H1 (cell line): ENCODE data around the gene TRIP13. TPM values are rescaled to one million over a fixed set of nuclear protein-coding genes. Genes with fewer than 3 reads are reported as not detected.
A peak's percentile ranks its signal among the peaks of the same experiment; 100 is the strongest.

ENCODE experiments used
- CTCF ChIA-PET: fragments of 300-600 bp; sonication (Branson Sonifier 250); formaldehyde crosslinking; loops from one replicate; lab custom pipeline; 2021; ENCODE audit not compliant: partially characterized antibody; lab: Charles Lee
- POLR2A ChIA-PET: fragments of 300-600 bp; sonication (Branson Sonifier 250); formaldehyde crosslinking; loops from one replicate; lab custom pipeline; 2021; ENCODE audit warnings: inconsistent platforms; ENCODE audit not compliant: partially characterized antibody; lab: Charles Lee
- DNase-seq, 2 experiments: peaks; one replicate each; pipeline versions ENCODE4 v3.0.0 to v3.0.0-alpha.2; 2010 to 2022; ENCODE audit warnings: low spot score in 2 of 2, low read depth in 1 of 2, mixed read lengths in 1 of 2
- FAIRE-seq: peaks from 2 replicates; lab custom pipeline; 2011; peaks lifted over from hg19 to GRCh38; lab: Jason Lieb, UNC
- H2AFZ ChIP-seq: 2 replicates; pipeline ENCODE4 v1.8.1; 2012; ENCODE audit warnings: low read length, inconsistent platforms
- H2AK5ac ChIP-seq: 2 replicates; pipeline ENCODE4 v1.6.1; 2013; ENCODE audit warnings: low read depth, low read length
- H2BK120ac ChIP-seq: replicated peaks from 2 replicates; pipeline ENCODE3; 2013; ENCODE audit warnings: low read depth, low read length, inconsistent platforms
- H2BK12ac ChIP-seq: 2 replicates; pipeline ENCODE4 v1.6.1; 2013; ENCODE audit warnings: low read depth, low read length
- H2BK15ac ChIP-seq: 2 replicates; pipeline ENCODE4 v1.6.1; 2013; ENCODE audit warnings: low read length
- H2BK20ac ChIP-seq: 2 replicates; pipeline ENCODE4 v1.6.1; 2013; ENCODE audit warnings: low read length
- H2BK5ac ChIP-seq: 2 replicates; pipeline ENCODE4 v1.6.1; 2013; ENCODE audit warnings: low read depth, low read length
- H3K14ac ChIP-seq: 2 replicates; pipeline ENCODE4 v1.6.1; 2013; ENCODE audit warnings: inconsistent platforms; ENCODE audit not compliant: insufficient read length
- H3K18ac ChIP-seq: 2 replicates; pipeline ENCODE4 v1.6.1; 2013; ENCODE audit warnings: low read length; ENCODE audit errors: extremely low read depth
- H3K23ac ChIP-seq: 2 replicates; pipeline ENCODE4 v1.6.1; 2013; ENCODE audit warnings: inconsistent platforms; ENCODE audit not compliant: insufficient read length
- H3K23me2 ChIP-seq: 2 replicates; pipeline ENCODE4 v1.6.1; 2013; ENCODE audit warnings: low read depth, low read length
- H3K27ac ChIP-seq: 2 replicates; pipeline ENCODE4 v1.6.1; 2011; ENCODE audit warnings: low read depth, low read length, inconsistent platforms
- H3K27me3 ChIP-seq, 4 experiments: replicated peaks in 1 of 4; 1 replicate in 1 of 4; 2 replicates in 3 of 4; pipeline versions ENCODE4 v1.6.1 to v1.8.1; 2011 to 2013; ENCODE audit warnings: low read length in 3 of 4, mild to moderate bottlenecking in 3 of 4, inconsistent platforms in 2 of 4, mixed read lengths in 2 of 4, moderate library complexity in 1 of 4; ENCODE audit not compliant: control insufficient read depth in 3 of 4, insufficient read depth in 3 of 4; ENCODE audit errors: extremely low read depth in 1 of 4
- H3K36me3 ChIP-seq, 4 experiments: 2 replicates each; pipeline versions ENCODE4 v1.6.1 to v1.8.1; 2011 to 2013; ENCODE audit warnings: mild to moderate bottlenecking in 4 of 4, low read length in 3 of 4, moderate library complexity in 2 of 4, control low read depth in 1 of 4, inconsistent platforms in 1 of 4; ENCODE audit not compliant: insufficient read depth in 4 of 4, control insufficient read depth in 2 of 4
- H3K4ac ChIP-seq: replicated peaks from 2 replicates; pipeline ENCODE3; 2013; ENCODE audit warnings: low read length, low read depth, mixed read lengths, inconsistent platforms; ENCODE audit not compliant: insufficient read length
- H3K4me1 ChIP-seq, 4 experiments: replicated peaks in 1 of 4; 1 replicate in 1 of 4; 2 replicates in 3 of 4; pipeline versions ENCODE4 v1.6.1 to v1.8.1; 2011 to 2013; ENCODE audit warnings: low read length in 3 of 4, inconsistent platforms in 2 of 4, mixed read lengths in 1 of 4; ENCODE audit not compliant: insufficient read depth in 4 of 4, control insufficient read depth in 3 of 4
- H3K4me2 ChIP-seq, 2 experiments: 2 replicates each; pipeline versions ENCODE4 v1.6.1 to v1.8.1; 2011 to 2013; ENCODE audit warnings: low read depth in 2 of 2, low read length in 2 of 2, control low read depth in 1 of 2, inconsistent platforms in 1 of 2, mild to moderate bottlenecking in 1 of 2; ENCODE audit not compliant: insufficient read depth in 1 of 2
- H3K4me3 ChIP-seq, 4 experiments: fragments of 200-600, 300-600 bp in 1 of 4; sonication (generic), shearing (Covaris generic), sonication (Bioruptor Twin) in 1 of 4; 2 replicates each; pipeline versions ENCODE4 v1.5.1 to v1.8.1; 2011 to 2016; ENCODE audit warnings: low read length in 4 of 4, low read depth in 3 of 4, control low read depth in 2 of 4, inconsistent platforms in 2 of 4, mild to moderate bottlenecking in 2 of 4, mixed read lengths in 1 of 4, moderate library complexity in 1 of 4; ENCODE audit not compliant: insufficient read depth in 2 of 4; ENCODE audit errors: extremely low read depth in 1 of 4
- H3K56ac ChIP-seq: replicated peaks from 2 replicates; pipeline ENCODE3; 2013; ENCODE audit warnings: low read depth, mild to moderate bottlenecking, mixed read lengths, low read length, inconsistent platforms; ENCODE audit not compliant: insufficient read length
- H3K79me1 ChIP-seq: 2 replicates; pipeline ENCODE4 v1.6.1; 2013; ENCODE audit warnings: low read depth, low read length, control low read depth
- H3K79me2 ChIP-seq, 2 experiments: 2 replicates each; pipeline versions ENCODE4 v1.6.1 to v1.8.1; 2012 to 2013; ENCODE audit warnings: low read length in 2 of 2, mild to moderate bottlenecking in 2 of 2, inconsistent platforms in 1 of 2; ENCODE audit not compliant: insufficient read depth in 2 of 2, control insufficient read depth in 1 of 2
- H3K9ac ChIP-seq, 4 experiments: replicated peaks in 1 of 4; 1 replicate in 1 of 4; 2 replicates in 3 of 4; pipeline versions ENCODE4 v1.6.1 to v1.8.1; 2011 to 2013; ENCODE audit warnings: low read depth in 3 of 4, low read length in 3 of 4, control low read depth in 2 of 4, mild to moderate bottlenecking in 2 of 4, moderate library complexity in 2 of 4, inconsistent platforms in 1 of 4; ENCODE audit errors: extremely low read depth in 1 of 4
- H3K9me3 ChIP-seq, 2 experiments: 2 replicates each; pipeline versions ENCODE4 v1.6.1 to v1.8.1; 2012 to 2013; ENCODE audit warnings: mild to moderate bottlenecking in 2 of 2, moderate library complexity in 2 of 2, control low read depth in 1 of 2, inconsistent platforms in 1 of 2, low read depth in 1 of 2, low read length in 1 of 2, mixed read lengths in 1 of 2; ENCODE audit not compliant: insufficient read depth in 2 of 2
- H4K20me1 ChIP-seq, 2 experiments: replicated peaks in 1 of 2; 2 replicates each; pipeline versions ENCODE3 to v1.8.1; 2011 to 2013; ENCODE audit warnings: inconsistent platforms in 2 of 2, low read length in 2 of 2, mild to moderate bottlenecking in 1 of 2; ENCODE audit not compliant: insufficient read depth in 2 of 2, control insufficient read depth in 1 of 2
- H4K5ac ChIP-seq: 2 replicates; pipeline ENCODE4 v1.6.1; 2013; ENCODE audit warnings: low read length, low read depth, mixed read lengths, inconsistent platforms; ENCODE audit not compliant: insufficient read length
- H4K8ac ChIP-seq: 2 replicates; pipeline ENCODE4 v1.8.0; 2013; ENCODE audit warnings: mild to moderate bottlenecking, moderate library complexity, low read length, inconsistent platforms; ENCODE audit not compliant: insufficient read depth; ENCODE audit errors: extremely low read depth
- H4K91ac ChIP-seq: replicated peaks from 2 replicates; pipeline ENCODE3; 2013; ENCODE audit warnings: low read length, mixed read lengths, inconsistent platforms; ENCODE audit not compliant: insufficient read length
- CREB1 ChIP-seq: IDR thresholded peaks from 2 replicates; pipeline ENCODE4 v1.6.1; 2012; ENCODE audit warnings: inconsistent platforms
- HDAC6 ChIP-seq: IDR thresholded peaks from one replicate; pipeline ENCODE4 v1.7.1; 2012; ENCODE audit warnings: low read depth, mild to moderate bottlenecking, inconsistent platforms, low read length, moderate library complexity
- SIRT6 ChIP-seq: IDR thresholded peaks from one replicate; pipeline ENCODE4 v1.7.1; 2012; ENCODE audit warnings: low read length, inconsistent platforms
- YY1 ChIP-seq: IDR thresholded peaks from 2 replicates; pipeline ENCODE4 v1.6.1; 2011; ENCODE audit warnings: low read depth, mild to moderate bottlenecking, low read length
- WGBS, 2 experiments: shearing (Covaris generic) in 1 of 2; methylation state at CpG; one replicate each; pipeline versions ENCODE4 v1.1.6 to v1.1.7; 2013 to 2015; ENCODE audit warnings: low lambda C conversion rate in 2 of 2, mixed read lengths in 2 of 2, inconsistent platforms in 1 of 2, low coverage in 1 of 2, missing lambda C conversion rate in 1 of 2; ENCODE audit not compliant: insufficient replicate concordance in 2 of 2, insufficient coverage in 1 of 2, insufficient read length in 1 of 2; ENCODE audit errors: extremely low coverage in 1 of 2, missing lambda C conversion rate in 1 of 2; 5-methylcytosine and 5-hydroxymethylcytosine counted together
- polyA plus RNA-seq, 7 experiments: library from polyadenylated mRNA; depleted of rRNA in 3 of 7; stranded (reverse) in 5 of 7; unstranded in 2 of 7; fragments of >200 nt in 5 of 7; fragments of 200-250 nt in 2 of 7; gene quantifications; 1 replicate in 5 of 7; 2 replicates in 1 of 7; 4 replicates in 1 of 7; pipeline versions ENCODE4 v1.2.1 to v1.2.3, GENCODE V29; 2011 to 2013; ENCODE audit warnings: missing spikeins in 2 of 7, mixed read lengths in 2 of 7
- total RNA-seq: library from RNA; stranded (reverse); fragmentation: NEBNext Ultra II Directional; extraction: Animal tissue kit (Norgen Biotek cat#: 25700); gene quantifications from 2 replicates; pipeline ENCODE4 v1.2.1, GENCODE V29; 2021

Gene TRIP13
- total and polyA plus RNA-seq, 2 of the 8 experiments (the other 6 are each of a cell fraction or from before 2014, with no cell fraction given) = 20.0 to 39.2 TPM

DNA sequence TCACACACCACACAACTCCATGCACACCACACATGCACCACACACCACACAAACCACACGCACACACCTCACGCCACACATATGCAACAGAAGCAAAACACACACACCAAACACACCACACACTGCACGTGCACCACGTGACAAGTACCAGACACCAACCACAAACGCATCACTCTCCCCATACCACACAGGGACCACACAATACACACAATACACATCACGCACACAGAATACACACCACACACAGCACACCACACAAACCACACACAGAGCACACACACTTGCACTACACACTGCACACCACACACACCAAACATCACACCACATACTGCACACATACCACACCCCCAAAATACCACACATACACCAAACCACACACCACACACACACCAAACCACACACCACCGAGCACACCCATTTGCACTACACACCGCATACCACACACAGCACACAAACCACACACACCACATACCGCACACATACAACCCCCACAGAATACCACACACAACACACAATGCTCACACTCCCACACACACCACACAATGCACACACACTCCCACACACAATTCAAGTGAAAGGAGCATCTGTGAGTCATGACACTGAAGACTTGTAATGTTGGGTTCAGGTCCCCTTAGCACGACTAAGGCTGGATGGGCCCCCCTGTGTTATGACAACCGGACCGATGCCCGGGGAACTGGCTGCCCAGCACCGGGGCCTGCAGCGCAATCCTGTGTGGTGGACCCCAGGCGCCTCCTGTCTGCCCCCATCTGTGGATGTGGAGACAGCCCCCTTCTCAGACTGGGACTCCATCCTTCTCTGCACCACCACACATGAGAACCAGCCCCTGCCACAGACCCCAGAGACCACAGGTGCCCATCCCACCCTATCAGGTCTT, 35.9 kb upstream of the TRIP13 start:
- H4K8ac ChIP-seq = no peak overlapping the region
- H2BK15ac ChIP-seq = peak overlapping the region; percentile 62; the same call in 1 of the 2 replicates
- no peak overlapping the region for H3K4me2 ChIP-seq
- no peak overlapping the region for H4K5ac ChIP-seq
- H3K79me2 ChIP-seq = no peaks in the 10 kb centered on the region
- peak overlapping the region; percentile 91 for H3K4ac ChIP-seq
- H3K4me3 ChIP-seq = no peak overlapping the region; a peak in 1 of 8 replicates
- 94% methylated on average over 15 of the region's 16 CpGs; no CpG with 5 or more reads in 1 of the 2 experiments for WGBS, 2 experiments
- H4K20me1 ChIP-seq = peaks cover 2 to 15% of the 10 kb centered on the region in 2 experiments
- FAIRE-seq = no peak
- peak overlapping the region; percentile 74 for H4K91ac ChIP-seq
- no peak overlapping the region for H3K23ac ChIP-seq
- no peak overlapping the region for H2BK120ac ChIP-seq
- no peak overlapping the region; the same call in 1 of the 2 replicates for H2BK20ac ChIP-seq
- no peak overlapping the region for H3K14ac ChIP-seq
- no peaks in the 10 kb centered on the region for H3K27me3 ChIP-seq
- H2BK5ac ChIP-seq = peak overlapping the region; percentile 53; the same call in 1 of the 2 replicates
- peak overlapping the region; percentile 92 for H3K56ac ChIP-seq
- H3K27ac ChIP-seq = no peak overlapping the region
- H3K79me1 ChIP-seq = peaks cover 4% of the 10 kb centered on the region; the same call in 1 of the 2 replicates
- peak overlapping the region; percentile 68; the same call in 1 of the 2 replicates for H2AK5ac ChIP-seq
- peak overlapping the region; percentile 55; the same call in 1 of the 2 replicates for H2BK12ac ChIP-seq
- no peaks in the 10 kb centered on the region; a peak in 1 of 8 replicates for H3K36me3 ChIP-seq
- H3K18ac ChIP-seq = no peak overlapping the region
- no peaks in the 10 kb centered on the region for H3K4me1 ChIP-seq
- POLR2A ChIA-PET = no interaction called here
- no peaks in the 10 kb centered on the region for H3K9me3 ChIP-seq
- no peak overlapping the region for H3K9ac ChIP-seq
- TF ChIP-seq CREB1 (no peak), YY1 (no peak), HDAC6 (no peak), SIRT6 (no peak)
- peaks cover 11% of the 10 kb centered on the region; the same call in 1 of the 2 replicates for H3K23me2 ChIP-seq
- H2AFZ ChIP-seq = no peak overlapping the region
- DNase-seq = no peak
- CTCF ChIA-PET = no interaction called here
